Left forelimb (tissue), 1 donor: ENCODE measurements around the gene ADM2.

ENCODE experiments used
- DNase-seq: peaks from one replicate; pipeline ENCODE4 v3.0.0-alpha.2; 2018; ENCODE audit warnings: low spot score

Gene ADM2

GRCh38 chr22:50485221-50486131 is 4.1 kb downstream of the ADM2 start:
- DNase-seq, result no peak

GRCh38 chr22:50486561-50487289 is 5.4 kb downstream of the ADM2 start, which contains the start of gene MIOX:
MIOX (plus strand) TSS chr22:50486859; CDS start chr22:50486898, 39 bp downstream.
- DNase-seq, result no peak

DNA sequence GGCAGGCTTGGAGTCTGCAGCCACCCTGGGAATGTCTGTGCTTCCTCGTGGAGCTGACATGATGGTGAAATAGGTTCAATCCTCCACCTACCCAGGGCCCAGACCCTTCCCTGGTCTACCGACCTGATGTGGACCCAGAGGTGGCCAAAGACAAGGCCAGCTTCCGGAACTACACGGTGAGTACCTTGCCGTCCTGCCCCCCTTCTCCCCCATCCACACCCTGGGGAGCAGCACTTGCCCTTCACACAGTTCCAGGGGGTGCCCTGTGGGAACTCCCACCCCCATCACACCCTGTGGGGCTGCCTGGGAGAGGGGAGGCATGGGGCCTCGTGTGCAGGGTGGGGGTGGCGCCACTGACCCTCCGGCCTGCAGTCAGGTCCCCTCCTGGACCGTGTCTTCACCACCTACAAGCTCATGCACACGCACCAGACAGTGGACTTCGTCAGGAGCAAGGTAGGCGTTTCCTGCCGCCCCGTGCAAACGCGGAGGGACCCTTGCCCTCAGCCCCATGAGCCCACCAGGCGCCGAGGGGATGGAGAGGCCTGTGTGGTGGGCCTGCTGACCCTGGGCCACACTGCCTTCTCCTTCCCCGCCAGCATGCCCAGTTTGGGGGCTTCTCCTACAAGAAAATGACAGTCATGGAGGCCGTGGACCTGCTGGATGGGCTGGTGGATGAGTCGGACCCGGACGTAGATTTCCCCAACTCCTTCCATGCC is 6.1 kb downstream of the ADM2 start:
- no peak for DNase-seq

DNA sequence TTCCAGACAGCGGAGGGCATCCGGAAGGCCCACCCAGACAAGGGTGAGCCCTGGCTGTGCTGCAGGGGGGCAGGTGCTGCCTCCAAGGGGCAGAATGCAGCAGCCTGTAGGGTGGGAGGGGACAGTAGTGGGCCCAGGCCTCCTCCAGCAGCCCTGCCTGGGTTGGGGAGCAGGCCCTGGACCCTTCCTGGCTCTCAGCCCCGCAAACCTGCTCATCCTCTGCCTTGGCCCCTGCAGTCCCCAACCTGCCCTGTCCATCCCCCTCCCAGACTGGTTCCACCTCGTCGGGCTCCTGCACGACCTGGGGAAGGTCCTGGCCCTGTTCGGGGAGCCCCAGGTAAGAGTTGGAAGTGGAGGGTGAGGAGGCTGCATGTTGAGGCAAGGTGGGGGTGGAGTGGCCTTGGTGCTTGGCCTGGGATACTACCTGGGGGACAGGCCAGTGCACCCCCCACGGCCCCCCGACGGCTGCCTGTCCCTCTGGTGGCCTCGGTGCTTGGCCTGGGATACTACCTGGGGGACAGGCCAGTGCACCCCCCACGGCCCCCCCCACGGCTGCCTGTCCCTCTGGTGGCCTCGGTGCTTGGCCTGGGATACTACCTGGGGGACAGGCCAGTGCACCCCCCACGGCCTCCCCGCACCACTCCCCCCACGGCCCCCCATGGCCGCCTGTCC is 6.8 kb downstream of the ADM2 start:
- DNase-seq, result no peak

DNA sequence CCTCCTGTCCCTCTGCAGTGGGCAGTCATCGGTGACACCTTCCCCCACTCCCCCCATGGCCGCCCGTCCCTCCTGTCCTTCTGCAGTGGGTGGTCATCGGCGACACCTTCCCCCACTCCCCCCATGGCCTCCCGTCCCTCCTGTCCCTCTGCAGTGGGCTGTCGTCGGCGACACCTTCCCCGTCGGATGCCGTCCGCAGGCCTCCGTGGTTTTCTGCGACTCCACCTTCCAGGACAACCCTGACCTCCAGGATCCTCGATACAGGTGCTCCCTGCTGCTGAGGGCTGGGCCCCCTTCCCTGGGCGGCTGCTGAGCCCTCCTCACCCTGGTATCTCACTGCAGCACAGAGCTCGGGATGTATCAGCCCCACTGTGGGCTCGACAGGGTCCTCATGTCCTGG is 7.5 kb downstream of the ADM2 start:
- no peak for DNase-seq

DNA sequence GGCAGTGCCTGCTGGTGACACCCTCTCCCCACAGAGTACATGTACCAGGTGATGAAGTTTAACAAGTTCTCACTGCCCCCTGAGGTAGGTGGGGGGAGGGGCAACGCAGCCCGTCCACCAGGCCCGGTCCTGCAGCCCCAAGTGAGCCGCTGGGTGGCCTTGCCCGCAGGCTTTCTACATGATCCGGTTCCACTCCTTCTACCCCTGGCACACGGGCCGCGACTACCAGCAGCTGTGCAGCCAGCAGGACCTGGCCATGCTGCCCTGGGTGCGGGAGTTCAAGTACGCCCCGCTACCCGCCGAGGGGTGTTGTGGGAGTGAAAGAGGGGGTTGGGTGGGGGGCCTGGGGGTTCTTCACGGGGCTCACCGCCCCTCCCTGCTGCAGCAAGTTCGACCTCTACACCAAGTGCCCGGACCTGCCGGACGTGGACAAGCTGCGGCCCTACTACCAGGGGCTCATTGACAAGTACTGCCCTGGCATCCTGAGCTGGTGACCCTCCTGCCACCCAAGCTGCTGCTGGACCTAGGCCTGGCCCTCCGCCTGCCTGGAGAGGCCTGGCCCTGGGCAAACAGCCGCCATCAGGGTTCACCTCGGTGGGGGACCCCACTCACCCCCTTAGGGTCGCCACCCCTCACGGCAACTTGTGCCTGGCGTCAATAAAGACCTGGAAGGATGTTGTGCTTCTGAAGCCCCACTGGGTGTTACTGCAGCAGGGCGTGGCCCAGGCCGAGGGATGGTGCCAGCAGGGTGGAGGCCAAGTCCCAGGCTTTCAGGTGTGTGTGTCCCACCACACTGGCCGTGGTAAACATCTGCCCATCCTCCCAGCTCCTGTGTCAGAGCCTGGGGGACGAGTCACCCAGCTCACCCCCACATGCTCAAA is 8.3 kb downstream of the ADM2 start:
- no peak for DNase-seq

GRCh38 chr22:50490531-50491308 is 9.4 kb downstream of the ADM2 start:
- no peak for DNase-seq

GRCh38 chr22:50497093-50497492 is 15.8 kb downstream of the ADM2 start:
- no peak for DNase-seq

DNA sequence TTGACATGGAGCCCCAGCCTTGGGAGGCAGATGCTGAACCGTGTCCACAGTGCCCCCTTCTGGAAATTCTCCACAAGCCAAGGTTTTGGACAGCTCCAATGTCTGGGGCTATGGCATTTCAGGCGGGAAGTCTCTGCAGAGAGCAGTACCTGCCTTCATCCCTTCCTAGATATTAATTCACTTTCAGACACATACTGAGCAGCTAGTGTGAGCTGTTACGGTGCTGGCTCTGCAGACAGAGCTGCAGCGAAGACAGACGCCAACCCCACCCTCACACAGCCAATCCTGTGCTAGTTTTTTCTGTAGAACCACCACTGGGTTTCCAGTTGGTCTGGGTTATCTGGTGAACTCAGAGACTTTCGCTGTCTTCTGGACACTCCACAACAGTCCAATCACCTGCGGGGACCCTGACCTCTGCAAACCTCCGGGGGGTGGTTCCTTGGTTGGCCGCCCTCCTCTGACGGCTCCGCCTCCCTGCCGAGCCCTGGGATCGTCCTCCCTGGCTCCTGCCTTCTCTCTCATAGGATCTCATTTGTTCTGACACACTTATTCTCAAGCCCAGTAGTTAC is 17.1 kb downstream of the ADM2 start:
- DNase-seq, result no peak

DNA sequence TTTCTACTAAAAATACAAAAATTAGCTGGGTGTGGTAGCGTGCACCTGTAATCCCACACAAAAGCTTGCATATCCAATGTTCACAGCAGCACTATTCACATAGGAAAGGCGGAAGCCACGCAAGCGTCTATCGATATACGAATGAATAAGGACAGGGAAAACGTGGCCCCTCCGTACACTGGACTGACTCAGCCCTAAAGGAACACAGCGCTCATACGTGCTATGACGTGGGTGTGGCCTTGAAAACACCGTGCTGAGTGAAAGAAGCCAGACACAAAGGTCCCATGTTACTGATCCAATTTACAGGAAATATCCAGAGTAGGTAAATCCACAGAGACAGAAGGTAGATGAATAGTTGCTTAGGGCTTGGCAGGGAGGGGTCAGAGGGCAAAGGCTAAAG is 19.1 kb downstream of the ADM2 start:
- no peak for DNase-seq

DNA sequence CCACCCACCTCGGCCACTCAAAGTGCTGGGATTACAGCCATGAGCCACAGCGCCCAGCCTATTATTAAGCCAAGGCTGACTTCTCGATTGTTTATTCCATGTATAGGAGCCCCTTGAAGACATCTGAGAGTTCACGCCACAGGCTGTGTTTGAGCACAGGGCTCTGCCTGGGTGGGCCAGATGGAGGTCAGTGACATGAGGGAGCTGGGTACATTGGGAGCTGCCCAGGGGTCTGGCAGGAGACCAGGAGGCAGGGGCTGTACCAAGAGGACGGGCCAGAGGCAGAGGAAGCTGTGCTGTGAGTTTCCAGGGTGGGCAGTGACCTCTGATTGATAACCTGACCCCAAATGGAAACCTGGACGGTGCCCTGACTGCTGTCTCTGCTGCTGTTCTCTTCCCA is 20.8 kb downstream of the ADM2 start:
- DNase-seq, result no peak

GRCh38 chr22:50502628-50503474 is 21.5 kb downstream of the ADM2 start:
- no peak for DNase-seq

DNA sequence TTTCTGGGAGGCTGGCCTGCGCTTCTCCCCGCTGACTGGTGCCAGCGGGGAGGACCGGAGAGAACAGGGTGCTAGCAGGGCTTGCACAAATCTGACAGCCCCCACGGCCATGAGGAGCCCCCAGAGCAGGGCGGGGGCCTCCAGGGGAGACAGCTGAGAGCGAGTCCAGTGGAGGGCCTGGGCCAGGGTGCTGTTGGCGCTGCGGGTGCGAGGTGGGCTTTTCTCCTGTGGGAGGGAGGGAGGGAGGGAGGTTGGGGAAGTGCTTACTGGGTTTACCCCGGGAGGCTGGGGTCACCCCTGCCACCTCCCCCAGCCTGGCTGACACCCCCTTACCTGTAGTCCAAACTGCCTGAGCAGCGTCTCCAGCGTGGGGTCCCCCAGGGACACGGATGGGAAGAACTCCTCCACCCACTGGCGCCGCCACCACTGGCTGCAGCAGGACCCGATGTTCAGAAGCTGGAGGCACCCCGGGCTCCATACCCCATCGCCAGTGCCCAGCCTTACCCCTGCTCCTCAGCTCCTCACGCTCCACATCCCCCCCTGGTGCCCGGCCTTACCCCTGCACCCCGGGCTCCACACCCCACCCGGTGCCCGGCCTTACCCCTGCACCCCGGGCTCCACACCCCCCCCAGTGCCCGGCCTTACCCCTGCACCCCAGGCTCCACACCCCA is 22.3 kb downstream of the ADM2 start:
- no peak for DNase-seq

DNA sequence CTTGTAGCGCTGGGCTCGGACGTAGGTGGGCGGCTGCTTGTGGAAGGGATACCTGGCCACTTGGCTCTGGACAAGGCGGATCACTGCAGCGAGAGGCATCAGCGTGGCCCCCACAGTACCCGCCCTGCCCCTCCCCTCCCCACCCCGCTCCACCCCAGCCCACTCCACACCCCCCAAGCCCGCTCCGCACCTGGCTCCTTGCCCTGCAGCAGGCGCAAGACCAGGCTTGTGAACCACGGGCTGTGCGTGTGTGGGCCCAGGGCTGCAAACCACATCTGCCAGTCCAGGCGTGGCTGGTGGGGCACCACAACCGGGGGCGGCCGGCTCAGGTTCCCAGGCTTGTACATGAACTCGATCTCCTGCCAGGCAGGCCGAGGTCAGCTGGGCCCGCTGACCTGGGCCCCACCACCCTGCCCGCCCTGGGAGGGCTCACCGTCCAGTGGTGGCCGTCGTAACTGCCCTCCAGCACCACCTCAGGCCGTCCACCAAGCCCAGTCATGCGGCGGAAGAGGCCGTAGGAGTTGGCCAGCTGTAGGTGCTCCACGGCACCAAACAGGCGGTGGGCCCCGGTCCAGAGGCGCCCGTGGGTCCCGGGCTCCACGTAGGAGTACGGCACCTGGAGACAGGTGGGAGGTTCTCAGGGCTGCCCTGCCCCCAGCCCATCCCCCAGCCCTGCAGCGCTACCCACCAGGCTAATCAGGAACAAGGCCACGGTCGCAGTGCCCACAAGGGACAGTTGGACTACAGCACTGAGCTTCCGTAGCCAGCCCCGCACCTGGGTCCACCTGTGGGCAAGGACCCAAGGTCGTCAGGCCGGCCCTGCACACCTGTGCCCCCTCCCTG is 23.2 kb downstream of the ADM2 start:
- no peak for DNase-seq

- no peak for DNase-seq
These were observed 24.0 kb downstream of the ADM2 start for GRCh38 chr22:50505276-50505775.

DNA sequence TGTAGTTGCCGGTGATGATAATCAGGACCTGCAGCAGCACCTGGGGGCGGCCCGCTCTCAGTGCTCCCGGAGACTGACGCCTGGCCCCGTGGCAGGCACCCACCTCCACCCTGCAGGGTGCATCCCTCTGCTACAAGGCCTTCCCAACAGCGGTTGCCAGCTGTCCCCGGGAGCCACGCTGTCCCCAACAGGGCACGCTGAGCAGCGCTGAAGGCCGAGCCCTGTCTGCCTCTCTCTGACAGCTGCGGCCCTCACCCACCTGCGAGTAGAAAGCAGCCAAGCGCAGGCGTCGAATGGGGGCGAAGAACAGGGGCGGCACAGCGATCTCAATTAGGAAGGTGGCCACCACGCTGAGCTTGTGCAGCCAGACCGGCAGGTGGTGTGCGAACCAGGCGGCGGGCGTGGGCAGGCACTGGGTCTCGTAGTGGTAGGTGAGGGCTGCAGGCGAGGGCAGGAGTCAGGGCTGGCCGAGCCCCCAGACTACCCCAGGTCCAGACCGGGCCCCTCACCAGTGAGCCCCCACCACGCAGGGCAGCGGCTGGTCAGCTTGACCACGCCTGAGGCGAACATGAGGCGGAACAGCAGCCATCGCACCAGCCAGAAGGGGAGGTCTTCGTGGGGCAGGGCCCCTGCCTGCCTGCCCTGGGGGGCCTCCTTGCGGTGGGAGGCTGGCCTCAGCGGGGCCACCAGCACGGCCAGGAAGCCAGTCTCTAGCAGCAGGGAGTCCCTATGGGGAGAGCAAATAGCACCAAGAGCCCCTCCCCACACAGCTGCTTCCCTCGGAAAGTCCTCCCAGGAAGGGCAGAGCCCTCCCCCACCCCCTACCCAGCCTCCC is 24.6 kb downstream of the ADM2 start:
- no peak for DNase-seq
